Large intestine (tissue), 3 donors: ENCODE results near the gene USP9X. TPM values are rescaled to one million over a fixed set of nuclear protein-coding genes. Genes with fewer than 3 reads are reported as not detected.
A peak's percentile ranks its signal among the peaks of the same experiment; 100 is the strongest.
"Not testable (repeated sequence)": the region's sequence is repeated elsewhere in the genome, so short reads cannot be mapped to it uniquely, and the experiment has no call there.

Experiments
- DNase-seq, 2 donors: peaks; one replicate each; pipeline versions ENCODE4 v3.0.0 to v3.0.0-alpha.2; 2013
- H3K27ac ChIP-seq: one replicate; pipeline ENCODE4 v1.5.1; 2013; ENCODE audit warnings: low read length
- H3K27me3 ChIP-seq: 2 replicates; pipeline ENCODE4 v1.6.1; 2013; ENCODE audit warnings: low read length; ENCODE audit not compliant: control insufficient read depth, insufficient read depth
- H3K36me3 ChIP-seq: 2 replicates; pipeline ENCODE4 v1.6.1; 2013; ENCODE audit warnings: low read length; ENCODE audit not compliant: control insufficient read depth, insufficient read depth
- H3K4me1 ChIP-seq: one replicate; pipeline ENCODE4 v1.6.1; 2013; ENCODE audit warnings: low read length; ENCODE audit not compliant: control insufficient read depth, insufficient read depth
- H3K4me3 ChIP-seq: one replicate; pipeline ENCODE4 v1.5.1; 2013; ENCODE audit warnings: low read length
- H3K9me3 ChIP-seq: one replicate; pipeline ENCODE4 v1.6.1; 2013; ENCODE audit warnings: mild to moderate bottlenecking, low read depth, low read length, moderate library complexity; ENCODE audit not compliant: control insufficient read depth
- WGBS: methylation state at CpG from one replicate; pipeline ENCODE4 v1.1.5; 2013; ENCODE audit warnings: low lambda C conversion rate; ENCODE audit not compliant: insufficient coverage; 5-methylcytosine and 5-hydroxymethylcytosine counted together
- polyA plus RNA-seq: library from polyadenylated mRNA; unstranded; fragments of 120-200 nt; gene quantifications from one replicate; pipeline ENCODE4 v1.2.1, GENCODE V29; 2013

USP9X gene
- polyA plus RNA-seq, 1 donor: 47.3 TPM

DNA sequence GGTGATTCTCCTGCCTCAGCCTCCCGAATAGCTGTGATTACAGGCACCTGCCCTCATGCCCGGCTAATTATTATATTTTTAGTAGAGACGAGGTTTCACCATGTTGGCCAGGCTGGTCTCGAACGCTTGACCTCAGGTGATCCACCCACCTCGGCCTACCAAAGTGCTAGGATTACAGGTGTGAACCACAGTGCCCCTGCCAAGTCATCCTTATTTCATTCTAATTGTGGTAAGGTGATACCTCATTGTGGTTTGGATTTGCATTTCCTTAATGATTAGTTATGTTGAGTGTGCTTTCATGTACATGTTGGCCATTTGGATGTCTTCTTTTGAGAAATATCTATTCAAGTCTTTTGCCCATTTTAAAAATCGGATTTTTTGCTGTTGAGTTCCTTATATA lies 93.0 kb downstream of the USP9X start:
- H3K4me1 ChIP-seq: peaks cover 3% of the 10 kb centered on the region
- no peak overlapping the region for H3K4me3 ChIP-seq
- no peak for DNase-seq
- no peaks in the 10 kb centered on the region for H3K9me3 ChIP-seq
- H3K27me3 ChIP-seq: no peaks in the 10 kb centered on the region
- no CpG with 5 or more reads among the region's 7 CpGs for WGBS
- H3K27ac ChIP-seq: no peak overlapping the region
- peaks cover 15% of the 10 kb centered on the region for H3K36me3 ChIP-seq

DNA sequence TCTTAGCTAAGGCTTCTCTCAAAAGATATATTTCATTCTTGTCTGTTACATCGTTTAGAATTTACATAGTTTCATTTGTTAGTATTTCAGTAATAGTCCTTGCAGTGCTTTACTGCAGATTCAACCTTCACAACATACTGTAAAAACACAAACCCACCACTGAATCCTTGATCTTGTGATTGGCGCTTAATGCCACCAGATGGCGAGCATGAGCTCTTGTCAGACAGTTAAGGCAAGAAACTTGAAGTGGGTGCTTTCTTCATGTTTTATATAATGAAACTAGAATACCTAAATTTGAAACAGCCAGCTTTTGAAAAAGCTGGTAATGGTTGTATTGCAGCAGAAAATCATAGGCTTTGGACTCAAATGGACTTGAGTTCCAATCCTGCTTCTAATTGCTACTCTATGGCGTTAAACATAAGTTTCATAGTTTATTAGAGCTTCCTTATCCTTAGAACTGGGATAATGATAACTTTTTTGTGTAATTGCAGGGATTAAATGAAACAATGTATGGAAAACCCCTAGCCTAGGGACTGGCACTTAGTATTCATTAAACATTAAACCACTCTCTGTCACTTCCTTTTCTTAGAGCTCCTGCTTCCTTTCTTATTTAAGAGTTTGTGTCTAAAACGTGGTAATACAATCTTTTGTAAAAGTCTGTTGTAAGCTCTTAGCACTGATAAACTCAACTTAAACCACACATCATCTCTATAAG lies 95.1 kb downstream of the USP9X start:
- no CpG with 5 or more reads among the region's 5 CpGs for WGBS
- peaks cover 3% of the 10 kb centered on the region for H3K4me1 ChIP-seq
- no peak overlapping the region for H3K4me3 ChIP-seq
- H3K27ac ChIP-seq: no peak overlapping the region
- no peaks in the 10 kb centered on the region for H3K27me3 ChIP-seq
- peak; percentile 18 to 24 for DNase-seq
- no peaks in the 10 kb centered on the region for H3K9me3 ChIP-seq
- H3K36me3 ChIP-seq: peaks cover 14% of the 10 kb centered on the region

DNA sequence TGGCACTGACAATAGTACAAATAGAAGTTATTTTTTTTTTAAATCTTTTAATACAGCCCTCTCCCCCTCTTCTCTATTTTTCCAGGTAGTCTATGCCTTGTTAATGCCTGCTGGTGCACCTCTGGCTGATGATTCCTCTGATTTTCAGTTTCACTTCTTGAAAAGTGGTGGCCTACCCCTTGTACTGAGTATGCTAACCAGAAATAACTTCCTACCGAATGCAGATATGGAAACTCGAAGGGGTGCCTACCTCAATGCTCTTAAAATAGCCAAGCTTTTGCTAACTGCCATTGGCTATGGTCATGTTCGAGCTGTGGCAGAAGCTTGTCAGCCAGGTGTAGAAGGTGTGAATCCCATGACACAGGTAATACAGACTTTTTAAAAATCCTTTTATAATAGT lies 99.1 kb downstream of the USP9X start:
- no peak overlapping the region for H3K4me3 ChIP-seq
- no peaks in the 10 kb centered on the region for H3K27me3 ChIP-seq
- H3K9me3 ChIP-seq: no peaks in the 10 kb centered on the region
- WGBS: no CpG with 5 or more reads among the region's 3 CpGs
- no peak overlapping the region for H3K27ac ChIP-seq
- H3K4me1 ChIP-seq: peaks cover 3% of the 10 kb centered on the region
- no peak for DNase-seq
- H3K36me3 ChIP-seq: peaks cover 29% of the 10 kb centered on the region

DNA sequence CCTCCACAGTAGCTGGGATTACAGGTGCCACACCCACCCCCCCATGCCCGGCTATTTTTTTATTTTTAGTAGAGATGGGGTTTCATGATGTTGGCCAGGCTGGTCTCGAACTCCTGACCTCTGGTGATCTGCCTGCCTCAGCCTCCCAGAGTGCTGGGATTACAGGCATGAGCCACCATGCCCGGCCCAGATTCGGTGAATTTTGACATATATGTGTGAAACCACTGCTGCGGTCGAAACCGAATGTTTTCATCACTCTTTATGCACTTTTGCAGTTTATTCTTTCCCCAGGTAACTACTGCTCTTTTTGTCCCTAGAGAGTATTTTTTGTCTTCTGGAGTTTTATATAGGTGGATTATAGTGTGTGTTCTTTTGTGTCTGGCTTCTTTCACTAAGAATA lies 101.7 kb downstream of the USP9X start:
- H3K36me3 ChIP-seq: peaks cover 36% of the 10 kb centered on the region
- H3K27me3 ChIP-seq, H3K9me3 ChIP-seq, H3K4me1 ChIP-seq, H3K4me3 ChIP-seq, DNase-seq, H3K27ac ChIP-seq: not testable (repeated sequence)
- no CpG with 5 or more reads among the region's 7 CpGs for WGBS

DNA sequence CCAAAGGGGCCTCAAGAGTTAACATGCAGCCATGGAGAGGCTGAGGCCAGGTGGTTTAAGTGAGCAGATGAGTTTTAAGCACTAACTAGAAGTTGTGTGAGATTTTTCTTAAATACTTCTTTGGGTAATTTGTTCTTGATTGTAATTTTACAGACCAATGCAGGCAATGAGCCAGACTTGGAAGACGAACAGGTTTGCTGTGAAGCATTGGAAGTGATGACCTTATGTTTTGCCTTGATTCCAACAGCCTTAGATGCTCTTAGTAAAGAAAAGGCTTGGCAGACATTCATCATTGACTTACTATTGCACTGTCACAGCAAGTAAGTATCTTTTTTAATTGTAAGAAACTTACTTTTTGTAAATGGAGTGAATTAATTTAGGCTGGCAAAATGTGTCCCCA lies 103.9 kb downstream of the USP9X start:
- no CpG with 5 or more reads among the region's 1 CpG for WGBS
- Histone ChIP-seq H3K27me3 (no peaks in the 10 kb centered on the region), H3K4me3 (no peak overlapping the region), H3K4me1 (no peaks in the 10 kb centered on the region), H3K27ac (no peak overlapping the region), H3K9me3 (no peaks in the 10 kb centered on the region), H3K36me3 (peaks cover 41% of the 10 kb centered on the region)
- no peak for DNase-seq

DNA sequence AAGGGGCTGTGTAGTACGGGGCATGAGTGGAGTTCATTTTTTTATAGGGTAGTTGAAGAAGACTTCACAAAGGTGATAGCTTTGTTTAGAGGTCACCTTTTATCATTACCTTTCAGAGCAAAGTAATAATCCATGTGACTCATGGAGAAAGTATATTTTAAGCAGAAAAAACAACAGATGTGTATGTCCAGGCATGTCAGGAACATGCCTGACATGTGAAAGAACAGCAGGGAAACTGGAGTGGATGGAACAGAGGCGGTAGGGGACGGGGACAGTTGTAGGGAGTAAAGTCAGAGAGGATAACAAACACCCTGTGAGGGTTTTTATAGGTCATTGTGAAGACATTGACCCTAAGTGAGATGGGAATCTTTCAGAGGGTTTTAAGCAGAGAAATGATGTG lies 107.6 kb downstream of the USP9X start:
- no peaks in the 10 kb centered on the region for H3K4me1 ChIP-seq
- DNase-seq: no peak
- no peaks in the 10 kb centered on the region for H3K27me3 ChIP-seq
- no peak overlapping the region for H3K27ac ChIP-seq
- WGBS: no CpG with 5 or more reads among the region's 3 CpGs
- peaks cover 45% of the 10 kb centered on the region for H3K36me3 ChIP-seq
- no peak overlapping the region for H3K4me3 ChIP-seq
- H3K9me3 ChIP-seq: no peaks in the 10 kb centered on the region

DNA sequence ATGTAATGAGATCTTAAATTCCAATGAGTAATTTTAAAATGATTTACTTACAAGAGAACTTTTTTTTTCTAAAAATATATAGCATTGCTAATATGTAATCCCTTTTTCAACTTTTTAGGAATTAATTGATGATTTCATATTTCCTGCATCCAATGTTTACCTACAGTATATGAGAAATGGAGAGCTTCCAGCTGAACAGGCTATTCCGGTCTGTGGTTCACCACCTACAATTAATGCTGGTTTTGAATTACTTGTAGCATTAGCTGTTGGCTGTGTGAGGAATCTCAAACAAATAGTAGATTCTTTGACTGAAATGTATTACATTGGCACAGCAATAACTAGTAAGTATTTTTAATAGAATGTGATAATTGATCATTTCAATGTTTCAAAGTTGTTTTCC lies 113.2 kb downstream of the USP9X start:
- H3K27ac ChIP-seq: no peak overlapping the region
- H3K4me3 ChIP-seq: no peak overlapping the region
- H3K36me3 ChIP-seq: peaks cover 29% of the 10 kb centered on the region
- WGBS: no CpG with 5 or more reads among the region's 1 CpG
- DNase-seq: no peak
- no peaks in the 10 kb centered on the region for H3K9me3 ChIP-seq
- H3K4me1 ChIP-seq: no peaks in the 10 kb centered on the region
- H3K27me3 ChIP-seq: no peaks in the 10 kb centered on the region

DNA sequence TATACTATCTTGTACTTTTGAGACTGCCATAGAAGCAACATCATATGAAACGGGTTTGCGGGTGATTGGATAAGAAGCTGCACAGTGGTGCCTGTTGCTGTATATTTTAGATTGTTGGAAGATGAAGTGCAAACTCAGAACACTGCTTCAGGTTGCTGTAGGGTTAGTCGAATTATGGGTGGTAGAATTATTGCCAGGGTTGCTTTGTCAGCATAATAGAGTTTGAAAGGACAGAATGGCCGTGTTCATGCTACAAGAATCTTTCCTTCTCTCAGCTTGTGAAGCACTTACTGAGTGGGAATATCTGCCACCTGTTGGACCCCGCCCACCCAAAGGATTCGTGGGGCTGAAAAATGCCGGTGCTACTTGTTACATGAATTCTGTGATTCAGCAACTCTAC lies 115.5 kb downstream of the USP9X start:
- Histone ChIP-seq H3K4me3 (no peak overlapping the region), H3K36me3 (peaks cover 18% of the 10 kb centered on the region), H3K27ac (no peak overlapping the region), H3K27me3 (no peaks in the 10 kb centered on the region), H3K9me3 (no peaks in the 10 kb centered on the region), H3K4me1 (no peaks in the 10 kb centered on the region)
- DNase-seq: no peak
- no CpG with 5 or more reads among the region's 7 CpGs for WGBS

DNA sequence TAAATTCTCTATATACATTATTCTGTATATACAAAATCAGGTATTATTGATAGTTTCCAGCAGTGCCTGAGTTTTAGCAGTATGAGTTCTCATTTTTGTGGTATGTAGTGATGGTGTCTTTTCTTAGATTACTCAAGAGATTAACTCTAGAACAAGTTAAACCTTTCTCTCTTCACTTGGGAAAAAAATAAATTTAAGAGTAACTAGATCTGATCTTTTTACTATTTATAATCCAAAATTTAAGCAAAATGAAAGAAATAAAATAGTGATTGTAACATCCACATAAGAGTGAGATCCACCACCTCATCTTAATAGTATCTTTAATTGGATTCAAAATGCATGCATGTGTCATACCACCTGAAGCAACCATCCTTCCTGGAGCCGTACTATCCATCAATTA lies 124.6 kb downstream of the USP9X start:
- Histone ChIP-seq H3K36me3 (peaks cover 26% of the 10 kb centered on the region), H3K9me3 (peaks cover 4% of the 10 kb centered on the region)

DNA sequence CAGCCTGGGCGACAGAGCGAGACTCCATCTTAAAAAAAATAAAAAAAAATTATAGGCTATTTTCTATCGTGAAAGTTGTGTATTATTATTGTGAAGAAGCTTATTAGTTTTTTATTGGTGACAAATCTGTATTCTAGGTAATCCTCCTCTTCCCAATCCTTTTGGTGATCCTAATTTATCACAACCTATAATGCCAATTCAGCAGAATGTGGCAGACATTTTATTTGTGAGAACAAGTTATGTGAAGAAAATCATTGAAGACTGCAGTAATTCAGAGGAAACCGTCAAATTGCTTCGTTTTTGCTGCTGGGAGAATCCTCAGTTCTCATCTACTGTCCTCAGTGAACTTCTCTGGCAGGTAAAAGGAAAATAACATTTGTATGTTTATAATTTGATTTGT lies 139.4 kb downstream of the USP9X start:
- Histone ChIP-seq H3K27me3 (no peaks in the 10 kb centered on the region), H3K4me3 (no peak overlapping the region), H3K27ac (no peak overlapping the region), H3K9me3 (no peaks in the 10 kb centered on the region), H3K4me1 (no peaks in the 10 kb centered on the region), H3K36me3 (peaks cover 36% of the 10 kb centered on the region)
- 100% methylated on average over 1 of the region's 5 CpGs for WGBS
- no peak for DNase-seq

More for the DNA sequence above, 124.6 kb downstream of the USP9X start:
- Histone ChIP-seq H3K27ac (no peak overlapping the region), H3K4me1 (no peaks in the 10 kb centered on the region), H3K4me3 (no peak overlapping the region), H3K27me3 (no peaks in the 10 kb centered on the region)
- no peak for DNase-seq
- WGBS: no CpG with 5 or more reads among the region's 1 CpG

DNA sequence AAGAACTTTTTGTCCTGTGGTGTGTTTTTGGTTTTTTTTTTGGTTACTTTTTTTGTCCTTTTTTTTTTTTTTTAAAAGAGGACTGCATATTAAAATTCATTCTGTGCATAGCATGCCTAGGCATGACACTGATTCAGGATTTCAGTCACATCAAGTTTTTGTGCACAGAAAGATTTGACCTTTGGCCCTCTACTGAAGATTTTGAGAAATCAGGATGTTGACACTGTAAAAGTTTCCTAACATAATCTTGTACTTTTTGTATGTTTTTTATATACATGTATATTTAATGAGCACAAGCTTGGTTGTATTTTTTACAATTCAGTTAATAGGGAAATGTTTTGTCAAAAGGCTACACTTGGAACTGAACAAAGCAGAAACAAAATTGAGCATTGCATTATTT lies 148.7 kb downstream of the USP9X start:
- Histone ChIP-seq H3K27ac (no peak overlapping the region), H3K36me3 (peaks cover 23% of the 10 kb centered on the region)
- DNase-seq: no peak

More for the DNA sequence above, 148.7 kb downstream of the USP9X start:
- Histone ChIP-seq H3K27me3 (no peaks in the 10 kb centered on the region), H3K4me1 (no peaks in the 10 kb centered on the region), H3K9me3 (no peaks in the 10 kb centered on the region), H3K4me3 (no peak overlapping the region)
